ENCODE data around the gene OSBPL6. TPM values are rescaled to one million over a fixed set of nuclear protein-coding genes. Genes with fewer than 3 reads are reported as not detected.

The OSBPL6 gene
- total RNA-seq, 1 donor: 6.5 TPM

DNA sequence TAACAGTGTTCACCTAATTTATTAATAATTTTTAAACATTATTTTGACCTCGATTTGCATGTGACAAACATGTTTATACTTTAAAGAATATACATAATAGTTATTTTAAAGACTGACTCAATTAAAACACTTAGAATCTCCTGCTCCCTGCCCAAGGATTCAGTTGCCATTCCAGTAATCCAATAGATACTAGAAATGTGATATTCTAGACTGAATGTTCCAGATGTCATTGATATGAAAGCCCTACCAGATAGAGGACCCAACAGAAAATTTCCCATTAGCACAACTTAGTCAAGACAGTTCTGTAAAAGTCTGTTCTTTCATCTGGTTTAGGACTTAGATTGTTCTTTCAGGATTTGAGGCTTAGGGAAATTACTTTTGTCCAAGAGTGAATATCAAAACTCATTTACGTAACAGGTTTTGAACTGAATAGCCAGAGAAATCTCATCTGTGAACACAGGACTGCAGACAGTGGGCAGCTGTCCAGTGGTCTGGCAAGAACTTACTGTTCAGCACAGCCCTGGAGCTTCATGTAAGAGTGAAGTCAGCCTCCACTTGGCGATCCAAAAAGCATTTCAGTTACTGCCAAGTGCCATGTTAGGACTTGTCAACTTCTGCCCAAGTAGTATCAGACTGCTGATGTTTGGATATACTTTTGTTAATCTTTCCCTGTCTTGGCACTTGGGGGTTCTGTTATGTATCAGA lies 77.5 kb downstream of the OSBPL6 start:
- DNase-seq (ENCODE audit: low read depth): peak; percentile 41
- no peak overlapping the region for H3K4me3 ChIP-seq (ENCODE audit: low read depth, low read length)
- TF ChIP-seq, protein P1, sequence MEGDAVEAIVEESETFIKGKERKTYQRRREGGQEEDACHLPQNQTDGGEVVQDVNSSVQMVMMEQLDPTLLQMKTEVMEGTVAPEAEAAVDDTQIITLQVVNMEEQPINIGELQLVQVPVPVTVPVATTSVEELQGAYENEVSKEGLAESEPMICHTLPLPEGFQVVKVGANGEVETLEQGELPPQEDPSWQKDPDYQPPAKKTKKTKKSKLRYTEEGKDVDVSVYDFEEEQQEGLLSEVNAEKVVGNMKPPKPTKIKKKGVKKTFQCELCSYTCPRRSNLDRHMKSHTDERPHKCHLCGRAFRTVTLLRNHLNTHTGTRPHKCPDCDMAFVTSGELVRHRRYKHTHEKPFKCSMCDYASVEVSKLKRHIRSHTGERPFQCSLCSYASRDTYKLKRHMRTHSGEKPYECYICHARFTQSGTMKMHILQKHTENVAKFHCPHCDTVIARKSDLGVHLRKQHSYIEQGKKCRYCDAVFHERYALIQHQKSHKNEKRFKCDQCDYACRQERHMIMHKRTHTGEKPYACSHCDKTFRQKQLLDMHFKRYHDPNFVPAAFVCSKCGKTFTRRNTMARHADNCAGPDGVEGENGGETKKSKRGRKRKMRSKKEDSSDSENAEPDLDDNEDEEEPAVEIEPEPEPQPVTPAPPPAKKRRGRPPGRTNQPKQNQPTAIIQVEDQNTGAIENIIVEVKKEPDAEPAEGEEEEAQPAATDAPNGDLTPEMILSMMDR (IDR thresholded peaks at IDR 0.05; ENCODE audit: insufficient read depth, low read depth, low read length): no peak

DNA sequence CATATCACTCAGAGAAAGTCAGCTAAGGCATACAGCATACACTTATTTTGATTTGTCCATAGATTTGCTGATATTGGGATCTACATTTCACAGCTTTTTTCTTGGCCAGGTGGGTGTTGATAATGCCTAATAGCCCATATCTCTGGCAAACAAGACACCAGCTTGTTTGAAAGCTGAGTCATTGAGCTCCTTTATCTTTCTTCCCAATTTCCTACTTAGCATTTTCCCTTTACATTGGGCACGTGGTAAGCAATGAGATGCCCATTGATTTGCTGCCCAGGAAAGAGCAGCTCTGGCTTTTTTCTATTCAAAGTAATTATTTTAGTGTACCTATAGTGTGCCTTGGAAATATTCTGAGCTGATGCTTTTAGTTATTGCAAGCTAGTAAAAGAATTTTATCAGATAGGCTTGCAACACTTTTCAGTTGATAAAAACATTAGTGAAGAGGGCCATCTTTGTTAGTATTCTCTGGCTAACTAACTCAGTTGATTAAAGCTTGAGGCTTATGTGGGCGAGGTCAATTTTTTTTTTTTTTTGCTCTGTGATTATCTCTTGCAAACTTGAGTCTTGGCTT lies 79.6 kb downstream of the OSBPL6 start:
- no peak for DNase-seq (ENCODE audit: low read depth)
- no peak overlapping the region for H3K4me3 ChIP-seq (ENCODE audit: low read depth, low read length)
- TF ChIP-seq, protein P1 (IDR thresholded peaks at IDR 0.05; ENCODE audit: insufficient read depth, low read depth, low read length): no peak

DNA sequence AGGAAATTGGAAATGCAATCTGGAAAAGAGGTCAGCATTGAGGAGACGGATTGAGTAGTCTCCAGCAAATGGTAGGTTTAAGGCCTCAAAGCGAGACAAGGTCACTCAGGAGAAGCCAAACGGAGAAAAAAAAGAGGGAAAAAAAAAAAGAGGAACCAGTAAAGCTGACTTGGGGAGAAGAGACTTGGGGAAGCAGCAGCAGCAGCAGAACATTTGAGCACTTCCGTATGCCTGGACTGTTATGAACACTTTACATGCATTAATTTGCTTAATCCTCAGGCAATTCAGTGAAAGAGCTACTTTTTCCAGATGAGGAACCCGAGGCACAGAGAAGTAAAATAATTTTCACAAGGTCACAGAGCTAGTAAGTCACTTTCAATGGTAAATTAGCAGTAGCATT lies 81.3 kb downstream of the OSBPL6 start:
- TF ChIP-seq, protein P1 (IDR thresholded peaks at IDR 0.05; ENCODE audit: insufficient read depth, low read depth, low read length): no peak
- DNase-seq (ENCODE audit: low read depth): no peak
- no peak overlapping the region for H3K4me3 ChIP-seq (ENCODE audit: low read depth, low read length)

DNA sequence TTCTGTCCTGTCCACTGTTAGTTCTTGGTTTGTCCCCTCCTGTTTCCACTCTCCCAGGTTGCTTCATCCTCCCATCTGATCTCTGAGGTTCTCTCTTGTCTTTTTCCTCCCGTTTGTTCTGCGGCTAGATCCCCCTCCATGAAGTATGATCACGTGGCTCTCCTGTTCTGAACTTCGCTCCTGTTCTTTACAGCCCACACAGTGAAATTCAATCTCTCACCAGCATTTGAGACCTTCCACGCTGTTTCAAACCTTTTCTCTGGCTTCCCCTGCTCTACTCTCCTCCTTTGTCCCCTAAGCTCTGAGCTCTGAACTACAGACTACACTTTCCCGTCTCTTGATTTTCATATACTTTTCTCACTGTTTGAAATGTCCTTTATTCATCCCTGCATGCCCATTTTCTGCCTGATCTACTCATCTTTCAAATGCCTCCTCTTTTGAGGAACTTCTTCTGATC lies 83.5 kb downstream of the OSBPL6 start:
- H3K4me3 ChIP-seq (ENCODE audit: low read depth, low read length): no peak overlapping the region
- TF ChIP-seq, protein P1 (IDR thresholded peaks at IDR 0.05; ENCODE audit: insufficient read depth, low read depth, low read length): no peak
- DNase-seq (ENCODE audit: low read depth): peak; percentile 40

DNA sequence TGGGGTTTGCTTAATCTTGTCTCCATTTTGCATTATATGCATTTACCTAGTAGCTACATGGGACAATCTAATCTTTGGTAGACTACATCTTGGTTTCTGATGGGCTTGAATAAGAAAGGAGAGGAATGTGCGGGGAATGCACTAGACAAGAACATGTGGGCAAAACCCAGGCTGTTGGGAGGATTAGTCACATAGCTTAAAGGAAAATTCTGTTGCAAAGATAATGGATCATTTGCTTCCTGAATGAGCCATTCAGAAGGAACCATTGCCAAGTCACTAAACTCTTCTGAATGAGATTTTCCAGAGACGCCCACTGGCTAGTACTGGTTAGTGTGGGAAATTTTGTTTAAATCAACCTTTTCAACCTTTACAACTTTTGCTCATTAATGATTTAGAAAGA lies 84.8 kb downstream of the OSBPL6 start:
- TF ChIP-seq, protein P1 (IDR thresholded peaks at IDR 0.05; ENCODE audit: insufficient read depth, low read depth, low read length): no peak
- no peak overlapping the region for H3K4me3 ChIP-seq (ENCODE audit: low read depth, low read length)
- DNase-seq (ENCODE audit: low read depth): peak; percentile 70

DNA sequence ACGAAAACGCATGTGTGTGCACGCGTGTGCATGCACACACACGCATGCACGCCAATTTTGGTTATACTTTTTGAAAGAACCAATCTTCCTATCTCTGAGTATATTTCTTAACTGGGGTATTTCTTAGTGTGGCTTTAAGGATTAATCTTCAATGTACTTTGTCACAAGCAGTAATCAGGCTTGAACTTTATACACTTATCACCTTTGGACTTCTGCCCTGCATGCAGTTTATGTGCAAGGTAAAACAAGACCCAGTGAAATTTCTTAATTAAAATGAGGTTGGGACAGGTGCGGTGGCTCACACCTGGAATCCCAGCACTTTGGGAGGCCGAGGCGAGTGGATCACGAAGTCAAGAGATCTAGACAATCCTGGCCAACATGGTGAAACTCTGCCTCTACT lies 85.3 kb downstream of the OSBPL6 start:
- TF ChIP-seq, protein P1 (IDR thresholded peaks at IDR 0.05; ENCODE audit: insufficient read depth, low read depth, low read length): no peak
- H3K4me3 ChIP-seq (ENCODE audit: low read depth, low read length): no peak overlapping the region
- DNase-seq (ENCODE audit: low read depth): no peak

All from fibroblast of villous mesenchyme (primary cell).